HG03565 (cell line): Measurements from ENCODE around the gene DCBLD2.

Source experiments
- ATAC-seq: cut with Tn5 transposase; IDR thresholded peaks from one replicate; pipeline ENCODE4 v1.9.1; 2021; ENCODE audit warnings: mild to moderate bottlenecking, moderate library complexity; ENCODE audit not compliant: unreplicated experiment

DCBLD2 gene, protein sequence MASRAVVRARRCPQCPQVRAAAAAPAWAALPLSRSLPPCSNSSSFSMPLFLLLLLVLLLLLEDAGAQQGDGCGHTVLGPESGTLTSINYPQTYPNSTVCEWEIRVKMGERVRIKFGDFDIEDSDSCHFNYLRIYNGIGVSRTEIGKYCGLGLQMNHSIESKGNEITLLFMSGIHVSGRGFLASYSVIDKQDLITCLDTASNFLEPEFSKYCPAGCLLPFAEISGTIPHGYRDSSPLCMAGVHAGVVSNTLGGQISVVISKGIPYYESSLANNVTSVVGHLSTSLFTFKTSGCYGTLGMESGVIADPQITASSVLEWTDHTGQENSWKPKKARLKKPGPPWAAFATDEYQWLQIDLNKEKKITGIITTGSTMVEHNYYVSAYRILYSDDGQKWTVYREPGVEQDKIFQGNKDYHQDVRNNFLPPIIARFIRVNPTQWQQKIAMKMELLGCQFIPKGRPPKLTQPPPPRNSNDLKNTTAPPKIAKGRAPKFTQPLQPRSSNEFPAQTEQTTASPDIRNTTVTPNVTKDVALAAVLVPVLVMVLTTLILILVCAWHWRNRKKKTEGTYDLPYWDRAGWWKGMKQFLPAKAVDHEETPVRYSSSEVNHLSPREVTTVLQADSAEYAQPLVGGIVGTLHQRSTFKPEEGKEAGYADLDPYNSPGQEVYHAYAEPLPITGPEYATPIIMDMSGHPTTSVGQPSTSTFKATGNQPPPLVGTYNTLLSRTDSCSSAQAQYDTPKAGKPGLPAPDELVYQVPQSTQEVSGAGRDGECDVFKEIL

DNA sequence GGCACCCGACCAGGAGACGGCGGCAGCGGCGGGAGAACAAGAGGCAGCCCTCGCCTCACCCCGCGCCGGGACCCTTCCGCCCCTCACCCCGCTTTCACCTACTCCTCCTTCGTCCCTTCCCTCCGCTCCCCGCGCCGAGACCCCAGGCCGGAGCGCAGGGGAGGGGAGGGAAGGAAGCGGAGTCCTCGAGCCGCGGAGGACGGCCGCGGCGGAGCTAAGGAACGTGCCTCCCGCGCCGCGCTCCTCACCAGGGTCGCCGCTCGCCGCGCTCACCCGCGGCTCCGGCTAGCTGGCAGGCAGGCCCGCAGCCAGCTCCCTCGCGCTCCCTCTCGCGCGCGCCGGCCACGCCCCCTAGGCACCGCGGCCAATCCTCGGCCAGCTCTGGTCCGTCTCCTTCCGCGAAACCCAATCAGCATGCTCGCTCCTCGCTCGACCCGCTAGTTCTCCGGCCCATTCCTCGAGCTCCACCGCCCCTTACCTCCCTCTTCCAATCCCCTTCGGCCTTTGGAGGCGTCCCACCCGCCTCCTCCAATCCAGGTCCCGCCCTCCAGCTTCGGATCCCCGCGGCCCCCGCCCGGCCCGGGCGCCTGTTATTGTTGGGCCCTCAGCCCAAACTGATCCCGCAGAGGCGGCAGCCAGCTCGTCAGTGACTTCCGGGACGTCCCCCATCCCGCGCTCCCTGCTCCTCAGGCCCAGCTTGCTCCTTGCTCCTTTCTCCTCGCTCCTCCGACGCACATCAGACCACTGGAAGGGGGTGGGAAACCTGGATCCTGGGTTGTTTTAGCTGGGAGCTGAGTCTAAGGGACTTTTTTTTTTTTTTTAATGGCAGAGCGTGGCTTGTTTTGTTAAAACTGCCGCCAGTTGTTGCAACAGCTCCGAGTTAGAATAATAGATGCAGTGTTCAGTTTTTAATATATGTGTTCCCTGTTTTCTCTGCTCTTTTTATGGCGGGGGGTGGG lies at the start of gene DCBLD2:
DCBLD2 (minus strand) TSS at position 304 of the 959 bp plus-strand sequence. CDS start 369 bp downstream, outside the sequence.
- ATAC-seq, result peak; percentile 99

DNA sequence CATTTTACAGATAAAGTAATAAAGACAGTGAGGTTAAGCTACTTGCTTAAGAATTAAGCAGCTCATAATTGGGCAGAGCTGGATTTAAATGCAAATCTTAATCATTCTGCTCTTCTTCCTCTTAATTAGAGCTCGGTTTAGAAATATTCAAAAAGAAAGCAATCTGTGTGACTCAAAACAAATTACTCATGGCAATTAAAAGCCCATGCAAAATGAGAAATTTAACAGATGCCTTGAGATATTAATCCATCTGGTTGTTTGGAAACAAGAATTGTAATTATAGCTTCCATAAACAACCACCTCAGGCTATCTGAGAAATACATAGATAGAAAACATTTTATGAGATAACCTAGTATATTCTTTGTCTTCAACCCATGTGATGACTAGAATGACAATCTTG lies 44.2 kb upstream of the DCBLD2 start:
- ATAC-seq, result no peak

GRCh38 chr3:98945101-98945524 lies 43.6 kb upstream of the DCBLD2 start:
- ATAC-seq, result no peak

DNA sequence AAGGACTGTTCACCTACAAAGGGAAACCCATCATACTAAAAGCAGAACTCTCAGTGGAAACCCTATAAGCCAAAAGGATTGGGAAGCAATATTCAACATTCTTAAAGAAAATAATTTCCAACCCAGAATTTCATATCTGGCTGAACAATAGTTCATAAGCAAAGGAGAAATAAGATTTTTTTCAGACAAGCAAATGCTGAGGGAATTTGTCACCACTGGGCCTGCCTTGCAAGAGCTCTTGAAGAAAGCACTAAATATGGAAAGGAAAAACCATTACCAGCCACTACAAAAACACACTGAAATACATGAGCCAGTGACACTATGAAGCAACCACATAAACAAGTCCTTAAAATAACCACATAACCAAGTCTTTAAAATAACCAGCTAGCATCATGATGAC lies 28.9 kb upstream of the DCBLD2 start:
- ATAC-seq, result no peak

- no peak for ATAC-seq
Observed at GRCh38 chr3:98921957-98922356, 20.5 kb upstream of the DCBLD2 start.

GRCh38 chr3:98920166-98920565 lies 18.7 kb upstream of the DCBLD2 start:
- ATAC-seq, result no peak

DNA sequence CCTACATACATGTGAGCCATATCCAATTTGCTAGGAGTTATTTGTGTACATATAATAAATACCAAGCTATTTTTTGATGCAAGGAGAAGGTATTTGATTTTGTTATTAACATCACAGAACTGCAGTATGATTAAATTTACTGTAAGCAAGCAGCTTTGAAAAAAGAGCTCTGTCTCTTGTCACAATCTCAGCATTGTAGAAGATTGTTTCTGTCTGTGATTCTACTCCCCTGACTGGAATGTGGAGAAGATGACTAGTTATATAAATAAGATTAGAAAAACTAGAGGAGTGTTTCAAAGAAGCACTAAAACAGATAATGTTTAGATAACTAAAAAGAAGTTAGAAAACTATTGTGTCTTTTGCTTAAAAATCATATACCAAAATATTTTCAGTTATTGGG lies 17.1 kb upstream of the DCBLD2 start:
- ATAC-seq, result no peak

- ATAC-seq, result no peak
Observed at GRCh38 chr3:98917608-98918007, 16.1 kb upstream of the DCBLD2 start.

DNA sequence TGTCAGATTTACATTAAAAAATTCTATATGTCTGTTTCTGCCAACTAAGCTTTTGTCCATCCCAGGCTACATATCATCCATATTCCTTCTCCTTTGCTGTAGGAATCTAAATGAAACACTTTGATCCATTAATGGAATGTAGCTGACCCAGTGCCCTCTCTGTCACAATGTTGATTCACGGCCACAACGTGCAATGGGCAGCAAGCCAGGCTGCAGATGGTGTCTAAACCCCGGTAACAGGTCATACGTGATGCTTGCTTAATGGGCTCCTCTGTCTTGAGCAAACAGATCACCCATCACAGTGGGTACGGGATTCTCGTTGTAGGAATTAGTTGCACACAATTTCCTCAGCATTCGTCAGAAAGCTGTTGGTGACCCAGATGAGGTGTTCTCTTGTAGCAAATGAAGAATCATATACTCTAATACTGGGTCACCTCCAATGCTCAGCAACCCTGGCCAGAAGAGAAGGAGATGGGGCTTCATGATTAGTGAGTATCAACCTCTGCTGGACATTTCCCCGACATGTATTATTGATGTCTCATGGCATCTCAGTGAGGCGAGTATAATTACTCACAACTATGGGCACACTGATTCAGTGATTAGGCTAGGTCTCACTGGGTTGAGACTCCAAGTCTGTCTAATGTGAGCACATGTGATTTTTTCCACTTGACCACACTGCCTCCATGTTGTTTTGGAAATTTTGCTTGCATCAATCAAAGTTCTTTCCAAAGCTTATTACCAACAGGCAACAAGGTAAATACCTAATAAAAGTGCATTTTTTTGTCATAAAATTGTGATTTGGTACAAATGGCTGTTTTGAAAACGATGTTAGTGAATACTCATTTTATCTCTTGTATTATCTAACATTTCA lies 12.9 kb upstream of the DCBLD2 start:
- no peak for ATAC-seq

DNA sequence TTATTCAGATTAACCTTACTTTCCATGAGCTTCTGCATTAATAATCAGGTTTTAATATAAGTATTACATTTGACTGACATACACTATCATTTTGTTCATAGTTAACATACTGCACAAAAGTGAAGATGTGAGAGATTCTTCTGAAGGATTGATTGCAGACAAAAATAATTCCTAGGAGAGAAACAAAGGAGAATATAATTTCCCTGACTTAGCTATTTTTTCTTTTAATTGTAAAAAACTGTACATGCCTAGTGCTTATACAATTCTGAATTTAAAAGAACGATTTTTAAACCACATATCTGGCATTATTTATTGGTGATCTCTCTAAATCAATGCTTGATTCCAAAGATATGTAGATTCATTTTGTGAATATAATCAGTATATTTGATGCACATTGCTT lies 11.0 kb upstream of the DCBLD2 start:
- no peak for ATAC-seq

DNA sequence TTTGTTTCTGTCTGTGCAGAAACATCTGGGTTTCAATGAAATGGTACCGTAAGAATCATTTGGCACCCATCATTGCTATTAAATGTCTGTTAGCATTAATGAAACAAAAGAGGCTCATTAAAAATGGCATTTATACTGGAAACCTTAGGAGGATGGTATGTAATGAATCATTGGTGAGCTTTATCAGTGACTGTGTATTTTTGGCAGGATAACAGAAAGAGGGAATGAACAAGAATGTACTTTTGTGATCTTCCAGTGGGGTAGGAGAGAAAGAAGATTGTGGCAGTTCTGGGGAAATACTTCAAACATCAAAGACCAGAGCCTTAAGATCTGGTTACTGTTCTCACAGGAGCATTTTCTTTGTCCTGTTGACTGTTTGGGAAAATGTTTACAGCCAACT lies 4.7 kb upstream of the DCBLD2 start:
- ATAC-seq, result no peak

- ATAC-seq, result no peak
Observed at GRCh38 chr3:98903705-98904481, 2.4 kb upstream of the DCBLD2 start.

GRCh38 chr3:98903099-98903498 lies 1.6 kb upstream of the DCBLD2 start:
- no peak for ATAC-seq

DNA sequence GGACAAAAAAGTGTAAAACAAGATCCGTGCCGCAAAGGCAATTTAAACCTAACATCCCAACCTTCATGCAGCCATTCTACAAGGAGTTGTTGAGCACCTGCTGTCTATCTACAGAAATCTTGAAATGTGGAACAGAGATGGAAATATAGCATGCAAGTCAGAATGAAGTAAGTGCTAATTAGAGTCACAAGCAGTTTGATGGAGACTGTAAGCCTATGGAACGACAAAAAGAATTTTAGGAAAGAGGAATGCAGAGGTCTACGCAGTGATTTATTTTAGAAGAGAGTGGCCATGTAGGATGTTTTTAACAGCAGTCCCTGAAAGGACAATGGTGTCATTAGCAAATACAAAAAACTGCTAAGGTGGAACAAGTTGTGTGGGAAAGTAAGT lies 851 bp upstream of the DCBLD2 start:
- no peak for ATAC-seq

DNA sequence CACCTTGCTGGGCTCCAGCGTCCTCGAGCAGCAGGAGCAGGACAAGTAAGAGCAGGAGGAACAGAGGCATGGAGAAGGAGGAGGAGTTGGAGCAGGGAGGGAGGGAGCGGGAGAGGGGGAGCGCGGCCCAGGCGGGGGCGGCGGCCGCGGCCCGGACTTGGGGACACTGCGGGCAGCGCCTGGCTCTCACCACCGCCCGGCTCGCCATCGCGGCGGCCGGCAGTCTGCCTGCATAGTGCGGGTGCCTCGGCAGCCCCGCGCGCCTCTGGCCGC lies 440 bp downstream of the DCBLD2 start:
- ATAC-seq, result no peak

- no peak for ATAC-seq
Observed at GRCh38 chr3:98900265-98901118, 1.0 kb downstream of the DCBLD2 start.

DNA sequence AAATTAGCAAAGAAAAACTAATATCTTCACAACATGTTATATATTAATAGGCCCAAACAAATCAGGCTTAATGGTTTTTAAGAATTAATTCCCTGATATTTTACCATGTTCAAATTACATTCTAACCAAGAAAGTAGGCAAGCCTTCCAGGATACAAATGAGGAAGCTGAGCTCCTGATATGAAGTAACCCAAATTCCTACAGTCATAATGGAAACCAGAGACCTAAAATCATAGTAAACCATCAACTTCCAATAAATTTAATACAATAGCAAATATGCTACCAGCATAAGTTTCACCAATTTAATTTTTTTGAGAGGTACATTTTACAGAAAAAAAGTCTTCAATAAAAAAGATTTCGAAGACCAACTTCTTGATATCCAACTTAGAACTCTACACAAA lies 3.8 kb downstream of the DCBLD2 start:
- ATAC-seq, result no peak

DNA sequence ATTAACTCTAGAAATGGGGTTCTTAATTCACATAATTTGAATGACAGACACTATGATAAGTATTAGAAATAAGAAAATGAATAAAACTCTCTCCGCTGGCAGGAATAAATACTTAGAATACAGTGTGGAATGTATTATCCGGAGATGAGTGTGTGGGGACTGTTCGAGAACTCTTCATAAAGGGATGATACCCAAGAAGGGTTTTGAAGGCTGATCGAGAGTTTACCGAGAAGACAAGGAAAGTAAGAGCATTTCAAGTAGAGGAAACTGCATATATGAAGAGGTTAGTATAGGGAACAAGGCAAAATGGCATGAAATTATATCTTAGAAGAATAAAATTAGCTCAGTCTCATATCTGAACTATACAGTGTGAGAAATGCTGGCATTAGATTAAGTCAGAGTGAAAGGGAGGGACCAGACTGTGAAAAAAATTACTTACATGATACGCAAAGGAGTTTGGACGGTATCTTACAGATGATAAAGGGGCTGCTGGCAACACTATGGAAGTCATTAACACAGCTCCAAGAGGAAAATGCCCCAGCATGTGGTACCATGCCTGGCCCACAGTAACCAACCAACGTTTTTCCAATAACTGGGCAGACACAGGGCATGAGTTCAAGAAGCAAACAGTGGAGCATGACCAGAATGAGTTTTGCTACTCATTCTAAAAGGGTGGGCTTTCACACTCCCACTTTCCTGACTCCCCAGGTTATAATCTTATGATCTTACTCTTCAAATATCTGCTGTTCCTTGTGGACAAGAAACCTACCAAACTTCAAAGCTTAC lies 6.5 kb downstream of the DCBLD2 start:
- no peak for ATAC-seq
